GM23338 (cell line): ENCODE results near the gene CNTNAP3. TPM values are rescaled to one million over a fixed set of nuclear protein-coding genes. Genes with fewer than 3 reads are reported as not detected.
"Not testable (repeated sequence)": the region's sequence is repeated elsewhere in the genome, so short reads cannot be mapped to it uniquely, and the experiment has no call there.

ENCODE experiments used
- ATAC-seq: fragments of 200-7000 bp; cut with Tn5 transposase; 3 replicates; pipeline ENCODE4 v1.9.1; 2020
- DNase-seq: peaks from one replicate; pipeline ENCODE4 v3.0.0-alpha.2; 2015; ENCODE audit warnings: low spot score
- H2AFZ ChIP-seq: fragments of 200-600 bp; sonication (generic); 2 replicates; pipeline ENCODE4 v1.8.0; 2016; ENCODE audit warnings: antibody characterized with exemption, mild to moderate bottlenecking, moderate library complexity
- H3F3A ChIP-seq: fragments of 200-600 bp; sonication (generic); replicated peaks from 2 replicates; pipeline ENCODE4 v1.8.0; 2017; ENCODE audit warnings: antibody characterized with exemption, mixed run types, low read depth
- H3K27ac ChIP-seq: fragments of 200-600 bp; sonication (generic); 2 replicates; pipeline ENCODE4 v1.6.1; 2016; ENCODE audit warnings: low read depth
- H3K27me3 ChIP-seq: fragments of 200-600 bp; sonication (generic); 2 replicates; pipeline ENCODE4 v1.8.0; 2016; ENCODE audit warnings: mild to moderate bottlenecking, mixed run types, moderate library complexity; ENCODE audit not compliant: insufficient read depth
- H3K36me3 ChIP-seq: fragments of 200-600 bp; sonication (generic); 2 replicates; pipeline ENCODE4 v1.8.0; 2016; ENCODE audit warnings: mild to moderate bottlenecking; ENCODE audit not compliant: insufficient read depth
- H3K4me1 ChIP-seq: fragments of 200-600 bp; sonication (generic); 2 replicates; pipeline ENCODE4 v1.8.0; 2016; ENCODE audit warnings: mild to moderate bottlenecking, moderate library complexity; ENCODE audit not compliant: insufficient read depth
- H3K4me2 ChIP-seq: fragments of 200-600 bp; sonication (generic); 2 replicates; pipeline ENCODE4 v1.7.1; 2017; ENCODE audit warnings: mixed run types
- H3K4me3 ChIP-seq: fragments of 200-600 bp; sonication (generic); 2 replicates; pipeline ENCODE4 v1.6.1; 2016; ENCODE audit warnings: mixed run types
- H3K79me2 ChIP-seq: fragments of 200-600 bp; sonication (generic); replicated peaks from 2 replicates; pipeline ENCODE4 v1.8.0; 2017; ENCODE audit warnings: mild to moderate bottlenecking; ENCODE audit not compliant: insufficient read depth
- H3K9me2 ChIP-seq: fragments of 200-600 bp; sonication (generic); 2 replicates; pipeline ENCODE4 v1.8.0; 2017; ENCODE audit not compliant: insufficient read depth
- H4K20me1 ChIP-seq: fragments of 200-600 bp; sonication (generic); replicated peaks from 2 replicates; pipeline ENCODE4 v1.8.0; 2017; ENCODE audit warnings: mild to moderate bottlenecking; ENCODE audit not compliant: insufficient read depth
- H3K27ac Mint-ChIP-seq: 2 replicates; pipeline ENCODE4 v1.8.0; 2020; ENCODE audit warnings: inconsistent platforms, mild to moderate bottlenecking, moderate library complexity, mixed read lengths
- H3K27me3 Mint-ChIP-seq: 3 replicates; pipeline ENCODE4 v1.8.0; 2022; ENCODE audit warnings: low read depth, mild to moderate bottlenecking, moderate library complexity, mixed read lengths, inconsistent platforms; ENCODE audit not compliant: insufficient read depth, poor library complexity
- H3K36me3 Mint-ChIP-seq: 3 replicates; pipeline ENCODE4 v1.8.0; 2021; ENCODE audit warnings: low read depth, mild to moderate bottlenecking, inconsistent platforms, moderate library complexity, mixed read lengths
- H3K4me1 Mint-ChIP-seq: 3 replicates; pipeline ENCODE4 v1.8.0; 2020; ENCODE audit warnings: mild to moderate bottlenecking, inconsistent platforms, mixed read lengths
- H3K4me3 Mint-ChIP-seq: 3 replicates; pipeline ENCODE4 v1.8.0; 2021; ENCODE audit warnings: moderate library complexity, mild to moderate bottlenecking, inconsistent platforms, mixed read lengths
- H3K9me3 Mint-ChIP-seq: 3 replicates; pipeline ENCODE4 v1.8.0; 2020; ENCODE audit warnings: moderate library complexity, mild to moderate bottlenecking, inconsistent platforms, mixed read lengths
- CREB1 ChIP-seq: fragments of 250-450 bp; sonication (Bioruptor Pico); IDR thresholded peaks from 2 replicates; pipeline ENCODE4 v1.5.0; 2020; ENCODE audit warnings: low read depth, mild to moderate bottlenecking, moderate library complexity
- CTCF ChIP-seq, 2 experiments: fragments of 200-600 bp in 1 of 2; sonication (generic) in 1 of 2; conservative IDR thresholded peaks; 2 replicates each; pipeline versions ENCODE4 v1.5.1 to v1.6.1; 2016 to 2017; ENCODE audit warnings: antibody characterized with exemption in 2 of 2, low read depth in 2 of 2, mild to moderate bottlenecking in 2 of 2, moderate library complexity in 1 of 2
- EZH2phosphoT487 ChIP-seq: fragments of 200-600 bp; sonication (generic); IDR thresholded peaks from one replicate; pipeline ENCODE4 v1.8.1; 2018; ENCODE audit warnings: antibody characterized with exemption; ENCODE audit not compliant: unreplicated experiment
- JUNB ChIP-seq: IDR thresholded peaks from one replicate; pipeline ENCODE4 v1.6.1; 2016; ENCODE audit warnings: antibody characterized with exemption; ENCODE audit not compliant: unreplicated experiment
- POLR2AphosphoS5 ChIP-seq: IDR thresholded peaks from 2 replicates; pipeline ENCODE4 v1.6.1; 2016; ENCODE audit warnings: antibody characterized with exemption, low read depth
- REST ChIP-seq: IDR thresholded peaks from one replicate; pipeline ENCODE4 v1.6.1; 2018; ENCODE audit warnings: antibody characterized with exemption; ENCODE audit not compliant: unreplicated experiment
- polyA plus RNA-seq: library from polyadenylated mRNA; unstranded; fragments of >200 nt; fragmentation: Nextera tagmentation; extraction: Ambion mirVana; gene quantifications from 2 replicates; pipeline ENCODE4 v1.2.1, GENCODE V29; 2016
- total RNA-seq: library from RNA; depleted of rRNA; stranded (reverse); fragments of >200 nt; shearing (Covaris generic); gene quantifications from 2 replicates; pipeline ENCODE4 v1.2.3, GENCODE V29; 2014
- TF ChIP-seq, protein P1 (sequence below): IDR thresholded peaks from 2 replicates; pipeline ENCODE4 v1.6.1; 2016; ENCODE audit warnings: antibody characterized with exemption

Gene CNTNAP3
- total and polyA plus RNA-seq, 2 experiments from 2014 or later, result 3.1 to 11.4 TPM

DNA sequence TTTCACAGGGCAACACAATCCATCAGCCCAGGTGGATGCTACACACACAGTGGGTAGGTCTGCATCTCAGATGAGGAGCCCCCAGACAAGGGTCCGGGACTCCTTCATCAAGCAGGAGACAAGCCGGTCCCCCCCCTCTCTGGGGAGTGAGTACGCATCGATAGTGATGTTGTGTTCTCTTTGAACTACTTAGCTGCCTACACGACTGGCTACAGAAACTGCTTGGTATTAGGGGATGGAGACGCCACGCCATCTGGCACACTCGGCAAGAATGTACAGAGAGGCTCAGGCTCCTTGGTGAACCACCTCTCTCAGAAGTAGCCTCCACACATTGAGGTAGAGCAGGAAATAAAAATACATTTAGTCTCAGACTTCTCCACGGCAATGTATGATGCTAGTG is 179.8 kb downstream of the CNTNAP3 start (continued):
- TF ChIP-seq, protein P1, sequence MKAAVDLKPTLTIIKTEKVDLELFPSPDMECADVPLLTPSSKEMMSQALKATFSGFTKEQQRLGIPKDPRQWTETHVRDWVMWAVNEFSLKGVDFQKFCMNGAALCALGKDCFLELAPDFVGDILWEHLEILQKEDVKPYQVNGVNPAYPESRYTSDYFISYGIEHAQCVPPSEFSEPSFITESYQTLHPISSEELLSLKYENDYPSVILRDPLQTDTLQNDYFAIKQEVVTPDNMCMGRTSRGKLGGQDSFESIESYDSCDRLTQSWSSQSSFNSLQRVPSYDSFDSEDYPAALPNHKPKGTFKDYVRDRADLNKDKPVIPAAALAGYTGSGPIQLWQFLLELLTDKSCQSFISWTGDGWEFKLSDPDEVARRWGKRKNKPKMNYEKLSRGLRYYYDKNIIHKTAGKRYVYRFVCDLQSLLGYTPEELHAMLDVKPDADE, result no peak
- no peak for TF ChIP-seq POLR2AphosphoS5
- TF ChIP-seq CTCF (conservative IDR thresholded peaks at IDR 0.05; ENCODE audit: low read depth in 2 of 2), result no peak
- TF ChIP-seq CREB1 (CRISPR knock-in tag), result no peak
- no peak for TF ChIP-seq JUNB
- no peak for TF ChIP-seq EZH2phosphoT487
- TF ChIP-seq REST, result no peak

GRCh38 chr9:39097208-39097607 is 190.8 kb downstream of the CNTNAP3 start:
- not testable (repeated sequence) for H3K9me2 ChIP-seq, H3K4me2 ChIP-seq, H2AFZ ChIP-seq, H3K4me3 Mint-ChIP-seq, DNase-seq, H3K79me2 ChIP-seq, H3K27me3 ChIP-seq, H3K27ac ChIP-seq, H3K4me1 ChIP-seq, H3K36me3 ChIP-seq, H3K4me3 ChIP-seq, H4K20me1 ChIP-seq, H3K36me3 Mint-ChIP-seq, H3K27me3 Mint-ChIP-seq, H3F3A ChIP-seq, H3K9me3 Mint-ChIP-seq
- Mint-ChIP-seq H3K27ac (0 out of 2 replicates have a peak overlapping the region, but pooled peaks have one; percentile 63), H3K4me1 (peaks cover 12% of the 10 kb centered on the region; the same call in 2 of the 3 replicates)
- peak; percentile 83 for ATAC-seq

DNA sequence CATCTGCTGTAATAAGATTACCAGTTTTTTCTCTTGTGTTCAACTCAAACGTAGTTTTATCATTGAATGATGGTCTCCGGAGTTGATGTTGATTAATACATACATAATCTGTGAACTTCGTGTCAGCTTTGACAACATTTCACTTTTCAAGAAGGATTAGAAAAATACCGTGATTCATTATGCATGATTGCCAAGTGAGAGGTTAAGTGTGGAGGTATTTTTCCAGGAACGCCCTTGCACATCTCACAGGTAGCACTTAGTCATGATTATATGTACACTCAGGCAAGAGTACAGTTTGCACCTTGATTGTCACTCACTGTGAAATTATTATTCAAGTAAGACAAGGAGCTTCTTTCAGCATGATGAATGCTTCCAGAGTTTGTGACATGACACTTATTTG is 202.7 kb downstream of the CNTNAP3 start:
- not testable (repeated sequence) for H3K4me2 ChIP-seq, H3K27ac Mint-ChIP-seq, H3K79me2 ChIP-seq, H3K4me1 Mint-ChIP-seq, H3K27me3 Mint-ChIP-seq, H3K27me3 ChIP-seq, ATAC-seq, DNase-seq, H3K36me3 ChIP-seq, H3K9me2 ChIP-seq, H2AFZ ChIP-seq, H3K27ac ChIP-seq, H3K36me3 Mint-ChIP-seq, H3K4me1 ChIP-seq, H3K4me3 Mint-ChIP-seq, H4K20me1 ChIP-seq, H3K4me3 ChIP-seq, H3K9me3 Mint-ChIP-seq, H3F3A ChIP-seq

GRCh38 chr9:39082574-39082973 is 205.4 kb downstream of the CNTNAP3 start:
- not testable (repeated sequence) for H3K9me2 ChIP-seq, H3K4me1 ChIP-seq, H2AFZ ChIP-seq, DNase-seq, H3K4me2 ChIP-seq, H3K27me3 ChIP-seq, H3K27ac Mint-ChIP-seq, H3K4me1 Mint-ChIP-seq, H3K27me3 Mint-ChIP-seq, ATAC-seq, H3K36me3 Mint-ChIP-seq, H3K4me3 ChIP-seq, H3K27ac ChIP-seq, H3K4me3 Mint-ChIP-seq, H3K9me3 Mint-ChIP-seq, H3F3A ChIP-seq, H3K79me2 ChIP-seq, H4K20me1 ChIP-seq, H3K36me3 ChIP-seq

DNA sequence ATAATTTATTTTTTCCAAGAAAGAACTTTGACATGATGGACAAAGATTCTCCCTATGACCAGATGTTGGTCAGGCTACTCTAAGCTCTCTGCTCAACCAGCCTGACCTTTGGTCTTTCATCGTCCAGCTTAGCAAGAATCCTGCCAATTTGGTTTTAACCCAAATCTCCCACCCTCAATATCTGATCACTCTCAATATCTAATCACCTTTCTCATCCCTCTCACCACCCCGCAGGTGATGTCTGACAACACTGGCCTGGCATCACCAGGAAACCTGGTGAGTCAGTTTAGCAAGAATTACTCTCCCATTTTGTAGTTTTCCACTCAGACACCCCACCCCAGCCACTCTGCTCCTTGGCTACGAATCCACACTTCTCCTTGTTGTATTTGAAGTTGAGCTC is 207.9 kb downstream of the CNTNAP3 start:
- ATAC-seq, H3K27me3 ChIP-seq, H3K79me2 ChIP-seq, H3K27ac Mint-ChIP-seq, H3K36me3 ChIP-seq, H3K9me2 ChIP-seq, H3K4me3 Mint-ChIP-seq, H3K27ac ChIP-seq, H3K4me2 ChIP-seq, H3K4me3 ChIP-seq, H3F3A ChIP-seq, H3K4me1 Mint-ChIP-seq, H3K4me1 ChIP-seq, H4K20me1 ChIP-seq, H3K9me3 Mint-ChIP-seq, H3K36me3 Mint-ChIP-seq, H3K27me3 Mint-ChIP-seq, H2AFZ ChIP-seq, DNase-seq: not testable (repeated sequence)
